C4-2B (cell line): ENCODE results near the gene KIF14.
A peak's percentile ranks its signal among the peaks of the same experiment; 100 is the strongest.
"Not testable (repeated sequence)": the region's sequence is repeated elsewhere in the genome, so short reads cannot be mapped to it uniquely, and the experiment has no call there.

Experiments
- H3K27ac ChIP-seq: fragments of 450-650 bp; 2 replicates; pipeline ENCODE4 v1.5.1; 2017
- CTCF ChIP-seq: fragments of 450-650 bp; conservative IDR thresholded peaks from 2 replicates; pipeline ENCODE4 v1.5.1; 2017; ENCODE audit warnings: mild to moderate bottlenecking
- ZFX ChIP-seq: fragments of 450-650 bp; IDR thresholded peaks from 2 replicates; pipeline ENCODE4 v1.6.1; 2017

KIF14 gene

GRCh38 chr1:200561856-200562214 is 58.7 kb downstream of the KIF14 start:
- TF ChIP-seq ZFX (no peak), CTCF (no peak)
- no peak overlapping the region for H3K27ac ChIP-seq

GRCh38 chr1:200558866-200559459 is 61.6 kb downstream of the KIF14 start:
- TF ChIP-seq CTCF (peak; percentile 89), ZFX (no peak)
- no peak overlapping the region for H3K27ac ChIP-seq

- H3K27ac ChIP-seq: no peak overlapping the region
- 0 out of 2 replicates have a peak, but pooled peaks have one; percentile 3 for TF ChIP-seq CTCF
- no peak for TF ChIP-seq ZFX
These were observed 64.5 kb downstream of the KIF14 start for GRCh38 chr1:200556002-200556401.

- H3K27ac ChIP-seq: not testable (repeated sequence)
These were observed 67.8 kb downstream of the KIF14 start for GRCh38 chr1:200552737-200553136.

- H3K27ac ChIP-seq: no peak overlapping the region
- TF ChIP-seq ZFX: no peak
- no peak for TF ChIP-seq CTCF
These were observed 70.2 kb downstream of the KIF14 start for GRCh38 chr1:200550367-200550766.

GRCh38 chr1:200547386-200547785 is 73.2 kb downstream of the KIF14 start:
- H3K27ac ChIP-seq: no peak overlapping the region
- TF ChIP-seq CTCF (no peak), ZFX (no peak)

- TF ChIP-seq ZFX (no peak), CTCF (no peak)
- no peak overlapping the region for H3K27ac ChIP-seq
These were observed 74.0 kb downstream of the KIF14 start for GRCh38 chr1:200546577-200546976.

- no peak for TF ChIP-seq ZFX
- no peak for TF ChIP-seq CTCF
These were observed 78.4 kb downstream of the KIF14 start for GRCh38 chr1:200542162-200542561.

More at GRCh38 chr1:200542162-200542561, 78.4 kb downstream of the KIF14 start:
- H3K27ac ChIP-seq: no peak overlapping the region
